Activated naive CD8-positive, alpha-beta T cell treated with anti-CD3 and anti-CD28 coated beads, Interleukin-2, amount 10 ng/mL, durations not matched to agents 7 days and 5 days (primary cell): ENCODE results near the gene ALAS1. TPM values are rescaled to one million over a fixed set of nuclear protein-coding genes. Genes with fewer than 3 reads are reported as not detected.

Experiments used
- ATAC-seq: fragments of 150-1000 bp; cut with Tn5 transposase; one replicate; pipeline ENCODE4 v1.10.0; 2021; ENCODE audit warnings: low read depth, moderate library complexity
- POLR2A ChIA-PET: fragments of 350-600 bp; sonication (Branson Sonifier 250); formaldehyde crosslinking; loops from one replicate; lab custom pipeline; 2021; ENCODE audit warnings: antibody characterized with exemption; lab: Charles Lee
- DNase-seq: peaks from one replicate; pipeline ENCODE4 v3.0.0; 2021
- H3K27ac Mint-ChIP-seq: one replicate; pipeline ENCODE4 v1.8.0; 2022; ENCODE audit warnings: mild to moderate bottlenecking, mixed read lengths
- H3K27me3 Mint-ChIP-seq: one replicate; pipeline ENCODE4 v1.8.0; 2022; ENCODE audit warnings: mild to moderate bottlenecking, moderate library complexity, mixed read lengths
- H3K36me3 Mint-ChIP-seq: one replicate; pipeline ENCODE4 v1.8.0; 2021; ENCODE audit warnings: mild to moderate bottlenecking, mixed read lengths
- H3K4me1 Mint-ChIP-seq: one replicate; pipeline ENCODE4 v1.8.0; 2021; ENCODE audit warnings: mixed read lengths
- H3K4me3 Mint-ChIP-seq: one replicate; pipeline ENCODE4 v1.8.0; 2022; ENCODE audit warnings: mild to moderate bottlenecking, moderate library complexity, mixed read lengths
- H3K9me3 Mint-ChIP-seq: one replicate; pipeline ENCODE4 v1.8.0; 2021; ENCODE audit warnings: mixed read lengths
- total RNA-seq, 2 experiments: library from RNA; stranded (reverse); gene quantifications; one replicate each; pipeline ENCODE4 v1.2.3, GENCODE V29; 2021

Gene ALAS1
- total RNA-seq, 2 experiments from 2014 or later: 46.9 to 50.1 TPM

DNA sequence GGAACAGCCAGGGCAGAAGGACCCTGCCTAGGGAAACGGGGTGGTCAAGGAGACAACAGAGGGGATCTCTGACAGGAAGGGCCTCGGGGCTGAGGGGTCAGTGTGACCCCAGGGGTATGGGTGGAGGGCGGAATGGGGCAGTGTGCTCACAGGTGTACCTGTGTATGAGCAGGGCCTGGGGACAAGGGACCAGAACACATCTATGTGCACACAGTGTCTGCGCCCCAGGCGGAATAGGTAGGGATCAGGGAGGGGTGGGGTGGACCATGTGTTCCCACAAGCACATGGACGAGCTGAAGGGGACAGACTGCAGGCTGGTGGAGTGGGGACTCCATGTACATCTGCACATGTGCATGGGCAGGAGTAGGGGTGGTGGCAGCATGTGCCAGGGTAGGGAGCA lies 32.5 kb downstream of the ALAS1 start:
- ATAC-seq: no peak
- H3K36me3 Mint-ChIP-seq: peaks cover 16% of the 10 kb centered on the region
- H3K4me1 Mint-ChIP-seq: peaks cover 50% of the 10 kb centered on the region
- H3K4me3 Mint-ChIP-seq: no peak overlapping the region
- no peak for DNase-seq
- H3K9me3 Mint-ChIP-seq: no peaks in the 10 kb centered on the region
- H3K27ac Mint-ChIP-seq: no peak overlapping the region
- POLR2A ChIA-PET: interaction anchor here (0.6 to 30.7 kb wide), 6 partner anchors 9 to 182 kb away, joined by 3 to 1053 read pairs (median 16); partner anchors contain the start of genes GLYCTK and WDR82
- H3K27me3 Mint-ChIP-seq: no peaks in the 10 kb centered on the region

GRCh38 chr3:52230889-52231499 lies 33.0 kb downstream of the ALAS1 start:
- no peaks in the 10 kb centered on the region for H3K9me3 Mint-ChIP-seq

GRCh38 chr3:52231502-52232278 lies 33.7 kb downstream of the ALAS1 start:
- peak overlapping the region; percentile 75 for H3K27ac Mint-ChIP-seq
- H3K4me1 Mint-ChIP-seq: peaks cover 44% of the 10 kb centered on the region
- POLR2A ChIA-PET: interaction anchor here (0.6 to 30.7 kb wide), 9 partner anchors 9 to 215 kb away, joined by 3 to 1053 read pairs (median 4); partner anchors contain the start of genes GLYCTK and WDR82
- H3K9me3 Mint-ChIP-seq: no peaks in the 10 kb centered on the region
- ATAC-seq (peak; percentile 78), DNase-seq (peak; percentile 94)
- H3K27me3 Mint-ChIP-seq: no peaks in the 10 kb centered on the region
- peaks cover 23% of the 10 kb centered on the region for H3K36me3 Mint-ChIP-seq
- peak overlapping the region; percentile 50 for H3K4me3 Mint-ChIP-seq

More at GRCh38 chr3:52230889-52231499, 33.0 kb downstream of the ALAS1 start:
- Mint-ChIP-seq H3K27me3 (no peaks in the 10 kb centered on the region), H3K4me3 (no peak overlapping the region), H3K36me3 (peaks cover 21% of the 10 kb centered on the region), H3K27ac (peak overlapping the region; percentile 75), H3K4me1 (peaks cover 47% of the 10 kb centered on the region)
- POLR2A ChIA-PET: interaction anchor here (0.8 to 30.7 kb wide), 8 partner anchors 10 to 215 kb away, joined by 3 to 1053 read pairs (median 8); partner anchors contain the start of genes GLYCTK and WDR82
- ATAC-seq (no peak), DNase-seq (no peak)

- ATAC-seq (no peak), DNase-seq (no peak)
- Mint-ChIP-seq H3K27me3 (no peaks in the 10 kb centered on the region), H3K4me1 (peaks cover 45% of the 10 kb centered on the region), H3K36me3 (peaks cover 23% of the 10 kb centered on the region), H3K4me3 (peak overlapping the region; percentile 52), H3K9me3 (no peaks in the 10 kb centered on the region), H3K27ac (peak overlapping the region; percentile 74)
- POLR2A ChIA-PET: interaction anchor here (1.0 to 30.7 kb wide), 7 partner anchors 8 to 214 kb away, joined by 3 to 1053 read pairs (median 12); partner anchors contain the start of genes GLYCTK and WDR82
Measured at GRCh38 chr3:52232279-52233107, 34.5 kb downstream of the ALAS1 start.

- Mint-ChIP-seq H3K27ac (peak overlapping the region; percentile 74), H3K36me3 (peaks cover 23% of the 10 kb centered on the region), H3K9me3 (no peaks in the 10 kb centered on the region), H3K27me3 (no peaks in the 10 kb centered on the region), H3K4me1 (peaks cover 45% of the 10 kb centered on the region), H3K4me3 (peak overlapping the region; percentile 8)
- POLR2A ChIA-PET: interaction anchor here (1.0 to 30.7 kb wide), 4 partner anchors 10 to 45 kb away, joined by 3 to 1053 read pairs (median 79); partner anchors contain the start of genes GLYCTK, TLR9 and WDR82
- ATAC-seq: no peak
- no peak for DNase-seq
Measured at GRCh38 chr3:52233108-52233591, 35.2 kb downstream of the ALAS1 start.

- DNase-seq (no peak), ATAC-seq (no peak)
- peak overlapping the region; percentile 74 for H3K27ac Mint-ChIP-seq
- POLR2A ChIA-PET: interaction anchor here (1.3 to 30.7 kb wide), 5 partner anchors 9 to 44 kb away, joined by 3 to 1053 read pairs (median 18); partner anchors contain the start of genes GLYCTK, PPM1M, TLR9 and WDR82
- H3K9me3 Mint-ChIP-seq: no peaks in the 10 kb centered on the region
- H3K4me3 Mint-ChIP-seq: peak overlapping the region; percentile 10
- peaks cover 48% of the 10 kb centered on the region for H3K4me1 Mint-ChIP-seq
- H3K27me3 Mint-ChIP-seq: no peaks in the 10 kb centered on the region
- H3K36me3 Mint-ChIP-seq: peaks cover 23% of the 10 kb centered on the region
Measured at GRCh38 chr3:52233968-52234367, 36.0 kb downstream of the ALAS1 start.

DNA sequence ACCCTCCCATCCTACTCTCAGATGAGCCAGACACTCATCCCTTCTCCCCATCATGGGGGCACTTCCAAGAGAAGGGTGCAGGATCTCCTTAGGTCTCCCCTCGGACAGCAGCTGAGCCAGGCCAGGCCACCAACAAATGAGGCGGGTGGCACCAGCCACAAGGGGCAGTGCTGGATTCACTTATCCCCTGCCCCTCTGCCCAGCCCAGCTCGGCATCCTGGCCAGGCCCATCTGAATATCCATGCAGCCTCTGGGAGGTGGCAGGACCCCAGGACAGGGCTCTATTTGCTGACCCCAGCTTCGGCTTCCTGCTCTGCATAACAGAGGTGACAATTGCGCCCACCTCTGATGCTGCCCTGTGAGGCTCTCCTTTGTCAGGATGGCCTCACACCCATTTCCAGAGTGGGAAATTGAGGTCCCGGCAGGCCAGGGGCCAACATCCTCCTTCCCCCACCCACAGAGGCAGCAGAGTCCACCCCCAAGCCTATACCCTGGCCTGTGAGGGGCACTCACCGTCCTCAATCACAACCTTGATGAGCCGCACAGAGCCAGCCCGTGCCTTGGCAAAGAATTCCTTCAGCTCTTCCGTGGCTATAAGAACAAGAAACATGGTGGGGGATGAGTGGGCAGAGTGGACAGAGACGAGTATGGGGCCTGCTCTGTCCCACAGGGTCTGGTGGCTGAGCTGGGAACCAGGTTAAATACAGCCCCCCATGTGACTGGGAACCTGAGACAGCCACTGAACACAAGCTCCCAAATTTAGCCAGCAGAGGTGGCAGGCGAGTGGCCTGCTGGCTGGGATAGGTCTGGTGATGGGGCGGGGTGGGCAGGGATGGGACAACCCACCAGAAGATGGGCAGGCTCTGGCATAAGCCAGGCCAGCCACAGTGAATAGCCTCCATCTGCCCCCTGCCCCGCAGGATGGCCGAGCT lies 36.8 kb downstream of the ALAS1 start:
- POLR2A ChIA-PET: interaction anchor here (0.5 to 30.7 kb wide), 7 partner anchors 8 to 735 kb away, joined by 3 to 1053 read pairs (median 5); partner anchors contain the start of genes GLYCTK, PPM1M, TLR9 and WDR82
- no peaks in the 10 kb centered on the region for H3K27me3 Mint-ChIP-seq
- no peak overlapping the region for H3K4me3 Mint-ChIP-seq
- DNase-seq (no peak), ATAC-seq (no peak)
- peaks cover 26% of the 10 kb centered on the region for H3K36me3 Mint-ChIP-seq
- H3K27ac Mint-ChIP-seq: peak overlapping the region; percentile 68
- H3K4me1 Mint-ChIP-seq: peaks cover 50% of the 10 kb centered on the region
- no peaks in the 10 kb centered on the region for H3K9me3 Mint-ChIP-seq

DNA sequence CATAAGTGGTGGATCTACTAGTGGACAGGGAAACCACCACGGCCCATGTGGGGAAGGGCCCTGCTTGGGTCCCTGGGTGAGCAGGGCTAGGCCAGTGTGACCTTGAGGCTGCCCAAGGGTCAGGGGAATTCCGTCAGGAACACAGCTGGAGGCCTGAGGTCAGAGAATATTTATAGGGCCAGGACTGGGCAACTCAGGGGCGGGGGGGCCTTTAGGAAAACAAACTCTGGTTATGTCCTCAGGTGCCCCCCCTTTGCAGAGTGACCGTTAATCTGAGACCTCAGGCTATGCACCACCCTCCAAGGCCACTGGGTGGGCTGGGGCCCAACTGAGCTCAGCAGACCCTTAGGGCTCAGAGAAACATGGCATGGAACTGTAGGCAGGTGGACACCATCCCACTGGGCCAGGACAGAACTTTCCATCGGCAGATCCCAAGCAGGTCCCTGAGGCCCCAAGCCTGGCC lies 38.5 kb downstream of the ALAS1 start:
- Mint-ChIP-seq H3K9me3 (no peaks in the 10 kb centered on the region), H3K4me3 (peak overlapping the region; percentile 44)
- DNase-seq: no peak

DNA sequence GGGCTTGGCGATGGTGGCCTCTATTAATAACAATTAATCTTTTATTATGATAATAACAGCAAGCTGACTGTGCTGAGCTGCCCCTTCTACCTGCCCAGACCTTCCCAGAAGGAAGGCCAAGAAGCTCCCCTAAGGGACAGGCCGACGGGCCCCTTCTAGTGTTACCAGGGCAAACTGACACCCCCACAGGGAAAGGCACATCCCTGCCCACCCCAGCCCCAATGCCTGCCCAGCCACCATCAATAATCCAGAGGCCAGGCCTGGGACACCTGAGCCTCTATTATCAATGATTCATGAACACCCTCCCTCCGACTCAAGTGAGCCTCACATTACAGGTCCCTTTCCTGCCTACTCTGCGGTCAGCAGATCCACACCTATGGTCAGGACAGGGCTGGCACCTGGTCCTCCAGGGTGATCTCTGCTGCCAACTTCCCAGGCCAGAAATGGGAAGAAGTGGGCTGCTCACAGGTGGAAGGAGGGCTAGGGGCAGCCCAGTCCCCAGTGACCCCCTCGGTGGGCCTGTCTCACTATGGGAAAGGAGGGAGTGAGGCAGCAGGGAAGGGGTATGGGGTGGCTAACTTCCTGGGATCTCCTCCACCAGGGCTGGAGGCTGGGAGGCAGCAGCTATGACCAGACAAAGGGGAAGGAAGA lies 39.2 kb downstream of the ALAS1 start:
- Mint-ChIP-seq H3K27ac (peak overlapping the region; percentile 76), H3K36me3 (peaks cover 21% of the 10 kb centered on the region), H3K9me3 (no peaks in the 10 kb centered on the region), H3K4me1 (peaks cover 55% of the 10 kb centered on the region), H3K4me3 (peak overlapping the region; percentile 99), H3K27me3 (no peaks in the 10 kb centered on the region)
- POLR2A ChIA-PET: interaction anchor here (3.6 to 30.7 kb wide), 4 partner anchors 8 to 41 kb away, joined by 18 to 1053 read pairs (median 143); partner anchors contain the start of genes GLYCTK, PPM1M, TLR9 and WDR82
- ATAC-seq (no peak), DNase-seq (peak; percentile 24)

More for the DNA sequence above, 38.5 kb downstream of the ALAS1 start:
- no peak for ATAC-seq
- Mint-ChIP-seq H3K36me3 (peaks cover 21% of the 10 kb centered on the region), H3K27me3 (no peaks in the 10 kb centered on the region), H3K4me1 (peaks cover 53% of the 10 kb centered on the region), H3K27ac (peak overlapping the region; percentile 73)
- POLR2A ChIA-PET: interaction anchor here (0.7 to 30.7 kb wide), 5 partner anchors 9 to 74 kb away, joined by 3 to 1053 read pairs (median 128); partner anchors contain the start of genes GLYCTK, PPM1M, TLR9 and WDR82

GRCh38 chr3:52237657-52238172 lies 39.8 kb downstream of the ALAS1 start:
- DNase-seq (peak; percentile 31), ATAC-seq (no peak)
- Mint-ChIP-seq H3K9me3 (no peaks in the 10 kb centered on the region), H3K27me3 (no peaks in the 10 kb centered on the region), H3K4me3 (peak overlapping the region; percentile 99), H3K27ac (peak overlapping the region; percentile 92), H3K36me3 (peaks cover 22% of the 10 kb centered on the region), H3K4me1 (peaks cover 54% of the 10 kb centered on the region)
- POLR2A ChIA-PET: interaction anchor here (0.9 to 30.7 kb wide), 5 partner anchors 8 to 242 kb away, joined by 3 to 1053 read pairs (median 128); partner anchors contain the start of genes GLYCTK, PPM1M, RPL29 and TLR9
